ENCODE results near the gene C3orf33.

- TF ChIP-seq SP1 (IDR thresholded peaks at IDR 0.05; ENCODE audit: low read depth): no peak
- no peak for TF ChIP-seq CTCF (IDR thresholded peaks at IDR 0.05 in 2 of 3, conservative IDR thresholded peaks at IDR 0.05 in 1 of 3; ENCODE audit: borderline replicate concordance in 1 of 3, insufficient read depth in 1 of 3, low read depth in 2 of 3, low read length in 2 of 3)
- no peak for TF ChIP-seq ELF1 (IDR thresholded peaks at IDR 0.05; ENCODE audit: borderline replicate concordance, low read depth)
- no peak for TF ChIP-seq ZNF274 (IDR thresholded peaks at IDR 0.05; ENCODE audit: low read depth, low read length)
- no peak for TF ChIP-seq EZH2 (IDR thresholded peaks at IDR 0.05)
- no peak for TF ChIP-seq POLR2A (IDR thresholded peaks at IDR 0.05; ENCODE audit: borderline replicate concordance, extremely low read depth, insufficient read depth, insufficient read length)
Measured at GRCh38 chr3:155736381-155736780, 69.7 kb downstream of the C3orf33 start.

Data from HCT116 (cell line).